Measurements from ENCODE around the gene TFF2.

TFF2 gene

GRCh38 chr21:42350927-42351426 lies at the start of gene TFF2:
TSS of gene TFF2 (minus strand) at chr21:42350994. CDS start at chr21:42350957, 37 bp downstream.
- in situ Hi-C loops (cut with MboI; ENCODE audit: low pct_unique_long_range_greater_than_20kb, low sequenced_read_pairs, unreplicated experiment): no loop called here
- no peak for TF ChIP-seq CTCF (IDR thresholded peaks at IDR 0.05; ENCODE audit: extremely low read depth, insufficient read depth, missing control alignments)

GRCh38 chr21:42400525-42400924 lies 49.7 kb upstream of the TFF2 start:
- TF ChIP-seq CTCF (IDR thresholded peaks at IDR 0.05; ENCODE audit: extremely low read depth, insufficient read depth, missing control alignments): no peak
- in situ Hi-C loops (cut with MboI; ENCODE audit: low pct_unique_long_range_greater_than_20kb, low sequenced_read_pairs, unreplicated experiment): no loop called here
- no peak for DNase-seq (ENCODE audit: low spot score)

More at GRCh38 chr21:42350927-42351426, at the start of gene TFF2:
- no peak for DNase-seq (ENCODE audit: low spot score)

- in situ Hi-C loops (cut with MboI; ENCODE audit: low pct_unique_long_range_greater_than_20kb, low sequenced_read_pairs, unreplicated experiment): loop anchor here (10.0 kb wide), 1 partner anchor 46 kb away; no protein-coding TSS in a partner anchor
- DNase-seq (ENCODE audit: low spot score): no peak
- TF ChIP-seq CTCF (IDR thresholded peaks at IDR 0.05; ENCODE audit: extremely low read depth, insufficient read depth, missing control alignments): no peak
Measured at GRCh38 chr21:42398436-42399028, 47.7 kb upstream of the TFF2 start.

GRCh38 chr21:42397746-42398394 lies 47.1 kb upstream of the TFF2 start:
- no peak for DNase-seq (ENCODE audit: low spot score)
- TF ChIP-seq CTCF (IDR thresholded peaks at IDR 0.05; ENCODE audit: extremely low read depth, insufficient read depth, missing control alignments): no peak
- in situ Hi-C loops (cut with MboI; ENCODE audit: low pct_unique_long_range_greater_than_20kb, low sequenced_read_pairs, unreplicated experiment): loop anchor here (10.0 kb wide), 1 partner anchor 47 kb away; no protein-coding TSS in a partner anchor

- TF ChIP-seq CTCF (IDR thresholded peaks at IDR 0.05; ENCODE audit: extremely low read depth, insufficient read depth, missing control alignments): no peak
- in situ Hi-C loops (cut with MboI; ENCODE audit: low pct_unique_long_range_greater_than_20kb, low sequenced_read_pairs, unreplicated experiment): loop anchor here (10.0 kb wide), 1 partner anchor 48 kb away; no protein-coding TSS in a partner anchor
- DNase-seq (ENCODE audit: low spot score): no peak
Measured at GRCh38 chr21:42396799-42397745, 46.3 kb upstream of the TFF2 start.
